GM18505 (cell line): ENCODE data around the gene MEIS1.

Experiments used
- ATAC-seq: cut with Tn5 transposase; IDR thresholded peaks from one replicate; pipeline ENCODE4 v1.9.1; 2021; ENCODE audit not compliant: unreplicated experiment
- POLR2A ChIP-seq: IDR thresholded peaks from 4 replicates; pipeline ENCODE4 v1.6.1; 2011; ENCODE audit warnings: borderline replicate concordance; ENCODE audit not compliant: insufficient read depth, insufficient read length; ENCODE audit errors: extremely low read depth

The MEIS1 gene

DNA sequence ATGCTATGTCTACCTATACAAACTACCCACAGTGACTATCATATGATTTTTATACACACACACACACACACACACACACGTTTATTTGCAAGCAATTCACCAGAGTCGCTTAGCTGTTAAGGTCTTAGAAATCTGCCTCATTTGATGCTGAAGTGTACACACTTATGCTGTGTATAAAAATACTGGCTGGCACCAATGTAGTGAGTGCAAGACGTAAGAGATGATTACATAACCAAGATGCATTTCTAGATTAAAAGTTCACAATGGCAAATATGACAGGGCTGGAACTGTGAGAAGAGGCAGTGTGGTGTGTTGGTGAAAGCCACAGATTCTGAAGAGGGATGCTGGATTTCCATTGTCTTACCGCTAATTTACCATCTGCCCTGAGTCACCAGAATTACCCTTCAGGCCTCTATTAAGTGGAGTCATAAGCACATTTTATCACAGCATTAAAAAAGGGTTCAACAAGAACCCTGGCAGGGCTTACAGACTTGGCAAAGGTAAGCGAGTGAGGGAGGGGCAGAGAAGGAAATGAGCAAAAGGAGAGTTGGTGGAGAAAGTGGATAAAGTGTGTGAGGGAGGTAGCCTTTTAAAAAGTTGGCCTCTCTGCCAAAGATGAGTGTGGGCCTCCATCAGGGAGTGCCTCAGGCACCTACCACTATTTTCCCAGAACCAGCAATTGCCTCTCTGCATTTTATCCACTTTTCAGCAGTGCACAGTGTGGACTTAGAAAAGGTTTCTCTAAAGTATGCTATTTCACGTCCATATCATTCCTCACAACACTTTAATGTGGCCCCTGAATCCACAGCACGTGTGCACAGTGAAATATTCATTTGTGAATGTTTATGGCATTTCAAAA is 21.5 kb downstream of the MEIS1 start:
- no peak for TF ChIP-seq POLR2A
- no peak for ATAC-seq

DNA sequence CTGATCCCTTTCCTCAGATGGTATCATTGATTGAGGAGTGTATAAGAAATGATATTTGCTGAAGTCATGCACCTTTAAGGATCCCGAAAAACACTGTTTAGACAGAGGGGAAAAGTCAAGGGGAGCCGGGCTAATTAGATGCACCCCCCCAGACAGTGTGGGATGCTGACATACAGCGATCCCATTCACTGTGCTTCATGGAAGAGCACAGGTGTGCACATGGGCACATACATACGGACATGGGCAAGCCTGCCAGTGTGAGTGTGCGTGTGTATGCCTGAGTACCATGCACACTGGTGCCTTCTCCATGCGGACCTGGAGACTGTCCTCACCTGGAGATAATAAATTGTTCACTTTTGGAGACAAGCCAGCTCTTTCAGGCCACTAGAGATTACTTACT is 22.6 kb downstream of the MEIS1 start:
- ATAC-seq, result no peak
- no peak for TF ChIP-seq POLR2A

DNA sequence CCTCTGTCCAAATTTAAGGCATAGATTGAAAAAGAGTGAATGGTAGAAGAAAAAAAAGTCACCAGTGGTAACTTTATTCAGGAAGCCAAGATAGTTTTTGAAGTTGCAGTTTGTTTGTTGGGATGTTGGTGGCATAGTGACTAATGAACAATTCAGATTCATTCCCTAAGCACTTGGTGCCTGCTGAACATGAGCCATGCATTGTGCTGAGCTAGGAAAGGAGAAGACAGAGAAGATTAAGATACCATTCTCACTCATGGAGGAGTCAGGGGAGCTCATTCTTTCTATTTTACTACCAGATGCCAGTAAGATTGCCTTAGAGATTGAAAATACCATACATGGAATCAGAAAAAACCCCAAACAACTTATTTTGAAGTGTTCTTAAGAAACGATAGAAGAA is 25.1 kb downstream of the MEIS1 start:
- no peak for TF ChIP-seq POLR2A
- ATAC-seq, result no peak

DNA sequence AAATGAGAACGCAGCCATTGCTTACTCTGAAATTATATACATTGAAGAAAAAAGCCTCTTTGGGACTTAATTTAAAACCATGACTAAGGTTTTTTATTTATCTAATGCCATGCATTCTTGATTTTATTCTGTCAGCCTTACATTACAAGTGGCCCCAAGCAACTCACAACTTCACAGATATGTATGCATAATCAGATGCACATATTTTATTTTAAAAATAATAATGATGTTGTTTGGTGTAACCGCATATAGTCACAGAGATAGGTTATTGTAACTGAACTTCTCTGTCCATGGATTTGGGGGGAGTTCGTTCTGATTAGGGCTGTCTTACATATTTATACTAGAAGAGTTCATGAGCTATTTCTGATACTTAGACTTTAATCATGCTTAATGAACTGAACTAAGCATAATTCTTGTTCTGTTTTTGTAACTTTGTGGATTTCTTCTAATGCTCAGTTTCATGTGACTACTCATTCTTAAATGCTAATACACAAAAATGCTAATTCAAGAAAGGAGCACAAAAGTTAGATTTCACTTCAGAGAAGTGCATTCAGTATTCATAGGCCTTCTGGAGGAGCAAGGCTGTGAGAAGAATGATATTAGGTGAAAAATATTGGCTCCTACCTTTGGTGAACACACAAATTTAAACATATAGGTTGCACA is 26.2 kb downstream of the MEIS1 start:
- TF ChIP-seq POLR2A, result no peak
- no peak for ATAC-seq

DNA sequence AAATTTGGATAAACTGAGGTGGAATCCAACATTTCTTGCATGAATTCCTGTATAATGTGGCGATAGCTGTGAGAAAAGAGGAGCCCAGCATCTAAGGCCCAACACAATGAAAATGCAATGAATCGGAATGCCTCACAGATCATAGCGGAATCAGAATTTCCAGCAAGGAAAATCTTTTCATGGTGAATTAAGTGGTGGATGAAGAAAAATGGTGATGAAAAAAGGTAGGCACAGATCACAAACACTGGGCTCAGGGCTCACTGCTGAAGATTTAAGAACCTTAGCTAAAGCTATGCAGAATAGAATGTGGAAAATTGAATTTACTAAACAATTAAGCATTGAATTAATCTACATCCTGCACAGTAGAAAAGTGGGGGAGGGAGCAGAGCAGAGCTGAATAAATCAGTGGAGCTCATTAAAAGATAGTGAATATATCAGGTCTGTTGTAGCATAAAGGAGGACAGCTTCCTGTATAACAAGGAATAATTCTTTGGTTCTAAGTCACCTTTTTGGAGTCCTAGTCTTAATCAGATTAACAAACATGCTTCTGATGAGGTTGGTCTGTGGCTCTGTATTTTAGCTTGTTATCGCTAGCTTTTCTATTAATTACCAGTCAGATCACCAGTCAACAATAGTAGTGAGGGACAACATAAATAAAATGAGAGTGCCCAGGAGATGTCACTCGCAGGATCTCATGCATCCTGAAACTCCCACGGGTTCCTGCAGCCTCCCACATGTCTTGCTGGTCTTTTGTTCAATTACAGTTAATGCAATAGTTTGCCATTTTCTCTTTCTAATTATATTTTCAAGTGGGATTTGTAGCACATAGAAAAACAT is 27.0 kb downstream of the MEIS1 start:
- no peak for TF ChIP-seq POLR2A

DNA sequence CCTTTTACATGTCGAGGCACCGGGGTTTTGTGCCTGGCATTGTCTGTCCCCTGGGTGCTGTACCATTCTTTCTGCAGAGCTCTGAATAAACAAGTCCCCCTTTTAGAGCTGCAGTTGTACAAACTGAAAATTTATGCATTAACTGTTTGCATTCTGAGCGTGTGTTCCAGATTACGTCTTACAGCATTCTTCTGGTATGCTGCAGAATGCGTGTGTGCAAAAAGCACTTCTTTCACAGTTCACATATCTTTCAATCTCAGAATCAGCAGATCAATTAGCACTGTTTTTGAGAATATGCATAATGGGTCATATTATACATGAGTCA is 27.5 kb downstream of the MEIS1 start:
- ATAC-seq, result no peak
- TF ChIP-seq POLR2A, result no peak

More for the DNA sequence above, 27.0 kb downstream of the MEIS1 start:
- ATAC-seq, result no peak

DNA sequence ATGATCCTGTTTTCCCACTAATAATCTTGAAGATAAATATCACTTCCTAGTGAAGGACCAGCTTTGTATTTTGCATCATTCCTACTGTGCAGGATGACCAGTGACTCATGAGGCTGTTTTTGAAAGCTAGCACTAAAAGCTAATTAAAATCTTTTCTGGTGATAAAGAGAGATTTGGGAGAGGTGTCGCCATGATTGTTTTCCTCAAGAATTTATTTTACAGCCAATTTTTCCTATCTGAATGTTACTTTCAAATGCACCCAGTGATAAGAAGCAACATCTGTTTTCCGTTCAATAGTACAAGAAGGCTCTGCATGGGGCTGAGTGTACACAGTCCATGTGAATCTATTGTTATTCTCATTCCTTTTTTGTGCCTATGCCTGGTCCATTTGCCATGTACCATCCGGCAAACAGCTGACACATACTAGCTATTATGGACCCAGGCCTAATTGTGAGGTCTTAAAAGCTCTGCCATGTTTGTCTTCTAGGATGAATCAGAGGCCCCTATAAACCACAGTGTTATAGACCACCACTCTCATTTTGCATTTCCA is 28.4 kb downstream of the MEIS1 start:
- no peak for TF ChIP-seq POLR2A
- no peak for ATAC-seq

DNA sequence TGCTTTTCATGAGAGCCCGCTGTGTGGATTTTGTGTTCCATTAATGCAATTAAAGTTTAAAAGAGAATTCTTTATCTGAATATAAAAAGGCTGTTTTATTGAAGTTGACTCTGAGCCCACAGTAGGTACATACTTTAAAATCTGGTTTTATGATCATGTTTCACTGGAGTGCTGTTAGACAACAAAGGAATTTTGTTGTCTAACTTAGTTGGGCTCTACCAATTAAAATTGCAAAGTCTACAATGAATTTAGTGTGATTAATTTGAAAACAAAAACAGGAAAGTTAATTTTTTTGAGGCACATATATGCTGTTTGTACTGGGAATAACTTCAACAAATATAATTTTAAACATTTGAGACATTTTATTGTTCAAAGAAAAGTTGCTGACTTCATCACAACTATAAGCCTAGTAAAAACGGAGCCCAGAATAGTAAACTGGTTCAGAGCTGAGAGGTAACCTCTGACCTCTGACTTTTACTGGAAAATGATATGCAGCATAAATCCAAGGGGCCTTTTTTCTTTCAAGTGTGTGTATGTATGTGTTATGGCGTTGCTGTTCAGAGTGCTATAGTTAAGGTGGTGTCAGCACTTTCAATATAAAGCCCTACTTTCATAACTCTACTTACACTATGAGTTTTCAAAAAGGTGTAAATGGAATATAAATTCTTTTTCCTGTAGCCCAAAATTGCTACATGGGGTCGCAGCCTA is 30.2 kb downstream of the MEIS1 start:
- no peak for TF ChIP-seq POLR2A

DNA sequence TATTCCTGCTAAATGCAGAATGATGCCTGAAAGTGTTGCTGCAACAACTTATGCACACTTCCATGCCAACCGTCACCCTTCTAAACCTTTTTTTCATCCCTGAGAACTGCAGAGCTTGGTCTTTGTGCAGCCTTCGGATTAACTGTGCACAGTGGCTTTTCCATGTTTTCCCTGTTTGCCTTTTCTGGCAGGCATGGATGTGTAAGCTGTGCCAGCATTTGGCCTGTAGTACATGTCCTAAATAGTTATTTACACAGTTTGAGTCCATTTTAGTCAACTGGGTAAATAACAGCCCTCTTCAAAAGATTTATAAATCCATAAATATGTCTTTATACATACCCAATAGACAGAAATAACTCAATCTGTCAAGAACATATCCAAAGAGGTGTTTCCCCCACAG is 31.5 kb downstream of the MEIS1 start:
- no peak for TF ChIP-seq POLR2A
- no peak for ATAC-seq

More for the DNA sequence above, 30.2 kb downstream of the MEIS1 start:
- ATAC-seq, result no peak

DNA sequence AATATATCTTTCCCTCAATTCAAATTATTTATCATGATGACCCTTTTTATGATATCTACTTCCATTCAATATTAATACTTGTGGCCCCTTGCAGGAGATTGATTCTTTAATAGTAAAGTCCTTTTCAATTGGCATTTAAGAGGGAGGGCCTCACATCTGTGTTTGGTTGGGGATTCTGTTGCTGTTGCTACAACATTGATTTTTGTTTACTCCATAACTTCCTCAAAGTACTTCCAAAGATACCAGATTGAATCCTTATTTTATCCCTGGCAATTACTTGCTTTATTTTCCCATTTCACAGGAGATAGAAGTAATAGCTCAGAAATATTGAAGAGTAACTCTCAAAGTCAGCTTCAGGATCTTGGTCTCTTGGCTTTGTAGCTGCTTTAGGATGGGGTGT is 32.8 kb downstream of the MEIS1 start:
- no peak for ATAC-seq
- TF ChIP-seq POLR2A, result no peak

DNA sequence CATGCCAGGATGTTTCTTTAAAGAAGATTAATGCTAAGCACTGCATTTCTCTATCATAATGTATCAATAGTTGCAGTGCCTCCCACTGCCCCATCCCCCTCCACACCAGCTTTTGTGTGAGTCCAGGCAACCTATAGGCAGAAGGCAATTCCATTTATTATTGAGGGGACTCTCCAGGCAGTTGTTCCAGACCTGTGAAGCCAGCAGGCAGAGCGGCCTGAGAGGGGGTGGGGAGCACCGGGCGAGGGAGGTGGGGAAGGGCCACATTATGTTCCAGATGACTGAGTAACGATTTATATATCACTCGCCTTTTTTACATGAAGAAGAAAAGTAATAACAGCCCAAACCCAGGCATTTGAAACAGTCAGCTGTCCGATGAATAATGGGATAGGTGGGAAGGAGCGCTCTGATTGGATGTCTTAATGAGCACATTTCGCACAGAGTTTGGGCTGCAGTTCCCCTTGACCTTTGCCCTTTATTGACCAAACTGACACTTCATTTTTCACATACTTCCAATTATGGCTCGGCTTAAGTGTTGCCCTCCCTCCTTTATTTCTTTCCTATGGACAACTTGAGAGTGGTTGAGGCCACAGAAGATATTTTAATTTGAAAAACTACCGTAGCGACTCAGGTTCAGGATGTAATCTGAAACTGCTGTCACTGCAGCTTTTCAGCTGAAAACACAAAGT is 34.4 kb downstream of the MEIS1 start:
- no peak for ATAC-seq
- no peak for TF ChIP-seq POLR2A

DNA sequence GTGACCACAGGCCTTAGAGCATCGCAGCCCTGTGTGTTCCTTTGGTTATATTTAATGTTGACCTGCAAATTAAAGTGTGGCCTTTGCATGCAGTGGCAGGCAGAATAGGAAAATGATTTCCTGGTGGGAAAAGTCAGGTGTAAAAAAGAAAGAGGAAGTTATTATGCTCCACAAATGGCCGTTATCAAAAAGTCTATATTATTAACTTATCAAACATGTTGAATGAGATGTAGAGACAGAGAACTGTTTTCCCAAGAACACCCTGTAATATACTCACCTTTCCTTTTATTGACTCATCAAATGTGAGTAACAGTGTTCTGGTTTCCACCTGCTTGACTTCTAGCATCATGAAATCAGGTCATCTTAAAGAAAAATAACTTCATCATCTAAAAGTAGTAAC is 35.3 kb downstream of the MEIS1 start:
- no peak for ATAC-seq

More for the DNA sequence above, 35.3 kb downstream of the MEIS1 start:
- no peak for TF ChIP-seq POLR2A
